Peyer's patch (tissue), 4 donors: ENCODE results near the gene GVQW3. TPM values are rescaled to one million over a fixed set of nuclear protein-coding genes. Genes with fewer than 3 reads are reported as not detected.

ENCODE experiments used
- DNase-seq, 3 donors: peaks; one replicate each; pipeline ENCODE4 v3.0.0-alpha.2; 2017 to 2019
- H3K27ac ChIP-seq, 4 donors: fragments of 200-600 bp; sonication (generic); one replicate each; pipeline ENCODE4 v1.5.1; 2016 to 2019
- H3K27me3 ChIP-seq, 2 donors: fragments of 200-600 bp; sonication (generic); one replicate each; pipeline ENCODE4 v1.5.1; 2019
- H3K36me3 ChIP-seq, 3 donors: fragments of 200-600 bp; sonication (generic); one replicate each; pipeline ENCODE4 v1.5.1; 2016 to 2019
- H3K4me1 ChIP-seq, 4 donors: fragments of 200-600 bp; sonication (generic); one replicate each; pipeline ENCODE4 v1.5.1; 2016 to 2019
- H3K4me3 ChIP-seq, 4 donors: fragments of 200-600 bp; sonication (generic); 1 replicate in 3 of 4; 2 replicates in 1 of 4; pipeline ENCODE4 v1.5.1; 2016 to 2019; ENCODE audit warnings: mild to moderate bottlenecking in 1 of 4
- H3K9me3 ChIP-seq, 4 donors: fragments of 200-600 bp; sonication (generic); one replicate each; pipeline ENCODE4 v1.5.1; 2016 to 2019; ENCODE audit warnings: mild to moderate bottlenecking in 1 of 4
- POLR2A ChIP-seq, 2 donors: fragments of 450-650 bp; IDR thresholded peaks; one replicate each; pipeline ENCODE4 v1.5.1; 2017; ENCODE audit warnings: antibody characterized with exemption in 2 of 2, mild to moderate bottlenecking in 2 of 2, moderate library complexity in 2 of 2
- total RNA-seq, 4 donors: library from RNA; depleted of rRNA; stranded (reverse); fragments of >200 nt; gene quantifications; one replicate each; pipeline ENCODE4 v1.1.0, GENCODE V29; 2016
- TF ChIP-seq, protein P1 (sequence below), 6 experiments: fragments of 450-650 bp in 4 of 6; fragments of 200-600 bp in 2 of 6; sonication (generic) in 1 of 6; IDR thresholded peaks; one replicate each; pipeline ENCODE4 v1.5.1; 2017 to 2019; ENCODE audit warnings: antibody characterized with exemption in 6 of 6, mild to moderate bottlenecking in 3 of 6, moderate library complexity in 1 of 6

The GVQW3 gene
- total RNA-seq, 4 donors from 2014 or later: 0.88 to 23.9 (median 3.3) TPM

DNA sequence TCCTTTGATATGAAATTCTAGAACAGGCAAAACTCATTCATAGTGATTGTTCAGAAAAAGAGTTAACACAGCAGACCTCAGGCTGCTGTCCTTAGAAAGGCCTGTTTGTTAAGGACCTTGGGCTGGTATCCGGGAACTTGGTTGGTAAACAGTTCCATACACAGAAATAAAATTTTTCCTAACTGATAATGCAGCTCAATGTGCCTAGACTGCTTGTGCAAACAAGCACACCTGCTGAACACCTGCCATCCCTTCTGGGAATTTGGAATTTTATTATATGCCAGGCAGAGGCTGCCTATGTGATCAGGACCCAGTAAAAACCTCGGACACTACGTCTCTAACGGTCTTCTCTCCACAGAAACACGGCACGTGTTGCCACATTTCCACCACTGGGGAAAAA is 11.7 kb upstream of the GVQW3 start:
- DNase-seq: no peak

GRCh38 chr11:76371170-76371569 is 10.0 kb upstream of the GVQW3 start:
- no peaks in the 10 kb centered on the region for H3K27me3 ChIP-seq
- no peak for TF ChIP-seq POLR2A (IDR thresholded peaks at IDR 0.05)
- TF ChIP-seq, protein P1, sequence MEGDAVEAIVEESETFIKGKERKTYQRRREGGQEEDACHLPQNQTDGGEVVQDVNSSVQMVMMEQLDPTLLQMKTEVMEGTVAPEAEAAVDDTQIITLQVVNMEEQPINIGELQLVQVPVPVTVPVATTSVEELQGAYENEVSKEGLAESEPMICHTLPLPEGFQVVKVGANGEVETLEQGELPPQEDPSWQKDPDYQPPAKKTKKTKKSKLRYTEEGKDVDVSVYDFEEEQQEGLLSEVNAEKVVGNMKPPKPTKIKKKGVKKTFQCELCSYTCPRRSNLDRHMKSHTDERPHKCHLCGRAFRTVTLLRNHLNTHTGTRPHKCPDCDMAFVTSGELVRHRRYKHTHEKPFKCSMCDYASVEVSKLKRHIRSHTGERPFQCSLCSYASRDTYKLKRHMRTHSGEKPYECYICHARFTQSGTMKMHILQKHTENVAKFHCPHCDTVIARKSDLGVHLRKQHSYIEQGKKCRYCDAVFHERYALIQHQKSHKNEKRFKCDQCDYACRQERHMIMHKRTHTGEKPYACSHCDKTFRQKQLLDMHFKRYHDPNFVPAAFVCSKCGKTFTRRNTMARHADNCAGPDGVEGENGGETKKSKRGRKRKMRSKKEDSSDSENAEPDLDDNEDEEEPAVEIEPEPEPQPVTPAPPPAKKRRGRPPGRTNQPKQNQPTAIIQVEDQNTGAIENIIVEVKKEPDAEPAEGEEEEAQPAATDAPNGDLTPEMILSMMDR (IDR thresholded peaks at IDR 0.05): no peak
- H3K27ac ChIP-seq: peak overlapping the region in 1 of 4 donors; percentile 15
- H3K4me1 ChIP-seq: peaks cover 0 to 20% (median 4%) of the 10 kb centered on the region in 4 donors
- DNase-seq: no peak
- H3K4me3 ChIP-seq: no peak overlapping the region
- no peaks in the 10 kb centered on the region for H3K36me3 ChIP-seq
- H3K9me3 ChIP-seq: no peaks in the 10 kb centered on the region

More for the DNA sequence above, 11.7 kb upstream of the GVQW3 start:
- TF ChIP-seq, protein P1 (IDR thresholded peaks at IDR 0.05): no peak
- no peak for TF ChIP-seq POLR2A (IDR thresholded peaks at IDR 0.05)
- Histone ChIP-seq H3K9me3 (no peaks in the 10 kb centered on the region), H3K27me3 (no peaks in the 10 kb centered on the region), H3K4me3 (no peak overlapping the region), H3K36me3 (no peaks in the 10 kb centered on the region), H3K4me1 (peaks cover 0 to 19% (median 2%) of the 10 kb centered on the region in 4 donors), H3K27ac (no peak overlapping the region)

DNA sequence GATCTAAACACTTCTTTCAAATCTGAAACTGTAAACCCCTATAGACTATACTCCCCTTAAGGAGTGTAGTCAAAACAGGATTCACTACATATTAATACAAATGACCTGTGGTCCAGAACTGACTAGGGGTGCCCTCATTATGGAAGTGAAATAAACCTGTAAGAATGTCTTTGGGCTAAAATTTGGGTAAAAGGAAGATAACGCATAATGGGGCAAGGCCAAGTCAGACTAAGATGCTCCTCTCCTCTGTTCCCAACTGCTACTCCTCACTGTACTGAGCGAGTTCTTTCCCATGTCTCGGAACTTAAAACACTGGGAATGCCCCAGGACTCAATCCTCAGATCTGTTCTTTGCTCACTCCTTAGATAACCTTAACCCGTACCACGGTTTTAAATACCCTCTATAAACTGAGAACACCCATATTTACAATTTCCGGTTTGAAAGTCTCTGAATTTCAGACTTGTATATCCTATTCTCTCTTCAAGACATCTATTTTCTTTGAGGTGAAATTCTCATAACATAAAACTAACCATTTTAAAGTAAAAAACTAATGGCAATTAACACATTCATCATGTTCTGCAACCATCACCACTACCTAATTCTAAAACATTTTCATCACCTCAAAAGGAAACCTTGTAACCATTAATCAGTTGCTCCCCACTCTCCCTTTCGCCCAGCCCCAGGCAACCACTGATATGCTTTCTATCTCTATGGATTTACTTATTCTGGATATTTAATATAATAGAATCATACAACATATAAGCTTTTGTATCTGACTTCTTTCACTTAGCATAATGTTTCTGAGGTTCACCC is 4.2 kb upstream of the GVQW3 start:
- Histone ChIP-seq H3K4me1 (peaks cover 5 to 33% (median 8%) of the 10 kb centered on the region in 4 donors), H3K27ac (no peak overlapping the region)

DNA sequence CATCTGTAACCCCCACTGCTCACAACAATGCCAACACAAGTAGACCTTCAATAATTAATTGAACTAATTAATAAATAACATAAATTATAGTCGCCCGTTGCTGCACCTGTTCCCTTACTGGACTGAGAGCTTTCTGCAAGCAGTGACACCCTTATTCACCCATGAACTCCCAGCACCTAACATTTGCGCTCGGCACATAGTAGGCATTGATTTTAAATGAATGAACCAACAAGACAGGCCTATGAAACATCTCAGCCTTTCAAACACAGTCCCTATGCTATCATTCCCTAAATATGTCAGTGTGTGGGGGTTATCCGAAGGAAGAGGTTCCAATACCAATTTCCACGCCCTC is 1.3 kb upstream of the GVQW3 start:
- H3K9me3 ChIP-seq: no peaks in the 10 kb centered on the region
- no peak for DNase-seq
- no peaks in the 10 kb centered on the region for H3K36me3 ChIP-seq
- H3K27me3 ChIP-seq: no peaks in the 10 kb centered on the region
- peak overlapping the region in 2 of 4 donors; percentile 76 to 87 for H3K27ac ChIP-seq
- peaks cover 5 to 46% (median 10%) of the 10 kb centered on the region in 4 donors for H3K4me1 ChIP-seq
- H3K4me3 ChIP-seq: peak overlapping the region; percentile 70 to 99 (median 82)
- TF ChIP-seq POLR2A (IDR thresholded peaks at IDR 0.05): no peak
- TF ChIP-seq, protein P1 (IDR thresholded peaks at IDR 0.05): no peak

More for the DNA sequence above, 4.2 kb upstream of the GVQW3 start:
- no peaks in the 10 kb centered on the region for H3K9me3 ChIP-seq
- DNase-seq: no peak
- H3K27me3 ChIP-seq: no peaks in the 10 kb centered on the region
- H3K4me3 ChIP-seq: no peak overlapping the region
- no peaks in the 10 kb centered on the region for H3K36me3 ChIP-seq
- TF ChIP-seq, protein P1 (IDR thresholded peaks at IDR 0.05): no peak
- TF ChIP-seq POLR2A (IDR thresholded peaks at IDR 0.05): no peak

- peak in 2 of 3 donors; percentile 26 to 54 for DNase-seq
- Histone ChIP-seq H3K27ac (peak overlapping the region; percentile 76 to 93 (median 86)), H3K9me3 (no peaks in the 10 kb centered on the region), H3K27me3 (no peaks in the 10 kb centered on the region), H3K4me3 (peak overlapping the region; percentile 70 to 99 (median 82)), H3K4me1 (peaks cover 5 to 47% (median 10%) of the 10 kb centered on the region in 4 donors), H3K36me3 (no peaks in the 10 kb centered on the region)
- TF ChIP-seq, protein P1 (IDR thresholded peaks at IDR 0.05): no peak
- TF ChIP-seq POLR2A (IDR thresholded peaks at IDR 0.05): no peak
These were observed 755 bp upstream of the GVQW3 start for GRCh38 chr11:76380159-76380976.
